D721Med (cell line): ENCODE measurements around the gene FOXI1.
A peak's percentile ranks its signal among the peaks of the same experiment; 100 is the strongest.
"Not testable (repeated sequence)": the region's sequence is repeated elsewhere in the genome, so short reads cannot be mapped to it uniquely, and the experiment has no call there.

Source experiments
- DNase-seq: peaks from one replicate; pipeline ENCODE4 v3.0.0; 2011; ENCODE audit warnings: low spot score; ENCODE audit not compliant: insufficient read length
- FAIRE-seq: peaks from 2 replicates; lab custom pipeline; 2011; peaks lifted over from hg19 to GRCh38; lab: Jason Lieb, UNC
- TF ChIP-seq, protein P1 (sequence below): IDR thresholded peaks from 2 replicates; pipeline ENCODE4 v1.5.1; 2012; ENCODE audit warnings: mild to moderate bottlenecking, control low read depth; ENCODE audit not compliant: insufficient read depth; ENCODE audit errors: missing control alignments

FOXI1 gene

DNA sequence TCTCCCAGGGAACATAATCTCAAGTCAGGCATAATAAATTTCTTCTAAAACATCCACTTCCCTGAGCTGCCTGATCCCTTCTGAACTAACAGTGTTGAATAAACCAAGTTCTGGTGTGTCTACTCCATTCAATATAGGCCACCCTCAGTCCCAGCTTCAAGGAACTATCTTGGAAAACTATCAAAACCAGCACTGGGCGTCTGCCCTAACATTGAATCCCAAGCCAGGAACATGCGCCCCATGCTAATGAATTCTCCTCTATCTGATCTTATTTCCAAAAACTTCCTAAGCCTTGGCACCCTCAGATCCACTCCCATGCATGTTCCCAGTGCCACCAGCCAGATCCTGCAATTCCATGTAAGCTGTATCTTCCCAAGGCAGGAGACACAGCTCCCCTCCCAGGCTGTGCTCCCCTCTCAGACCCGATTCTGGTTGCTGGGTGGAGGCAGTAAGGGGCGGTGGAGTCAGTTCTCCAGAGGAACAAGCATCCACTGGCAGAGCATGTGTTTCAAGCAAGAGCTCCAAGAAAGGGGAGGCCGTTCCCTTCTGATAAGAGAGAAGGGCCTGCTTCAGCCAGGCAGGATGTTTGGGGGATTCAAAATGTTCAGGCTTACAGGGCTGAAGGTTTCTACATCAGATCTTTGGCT, 13.1 kb upstream of the FOXI1 start:
- no peak for FAIRE-seq
- DNase-seq, result no peak
- TF ChIP-seq, protein P1, sequence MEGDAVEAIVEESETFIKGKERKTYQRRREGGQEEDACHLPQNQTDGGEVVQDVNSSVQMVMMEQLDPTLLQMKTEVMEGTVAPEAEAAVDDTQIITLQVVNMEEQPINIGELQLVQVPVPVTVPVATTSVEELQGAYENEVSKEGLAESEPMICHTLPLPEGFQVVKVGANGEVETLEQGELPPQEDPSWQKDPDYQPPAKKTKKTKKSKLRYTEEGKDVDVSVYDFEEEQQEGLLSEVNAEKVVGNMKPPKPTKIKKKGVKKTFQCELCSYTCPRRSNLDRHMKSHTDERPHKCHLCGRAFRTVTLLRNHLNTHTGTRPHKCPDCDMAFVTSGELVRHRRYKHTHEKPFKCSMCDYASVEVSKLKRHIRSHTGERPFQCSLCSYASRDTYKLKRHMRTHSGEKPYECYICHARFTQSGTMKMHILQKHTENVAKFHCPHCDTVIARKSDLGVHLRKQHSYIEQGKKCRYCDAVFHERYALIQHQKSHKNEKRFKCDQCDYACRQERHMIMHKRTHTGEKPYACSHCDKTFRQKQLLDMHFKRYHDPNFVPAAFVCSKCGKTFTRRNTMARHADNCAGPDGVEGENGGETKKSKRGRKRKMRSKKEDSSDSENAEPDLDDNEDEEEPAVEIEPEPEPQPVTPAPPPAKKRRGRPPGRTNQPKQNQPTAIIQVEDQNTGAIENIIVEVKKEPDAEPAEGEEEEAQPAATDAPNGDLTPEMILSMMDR, result no peak

DNA sequence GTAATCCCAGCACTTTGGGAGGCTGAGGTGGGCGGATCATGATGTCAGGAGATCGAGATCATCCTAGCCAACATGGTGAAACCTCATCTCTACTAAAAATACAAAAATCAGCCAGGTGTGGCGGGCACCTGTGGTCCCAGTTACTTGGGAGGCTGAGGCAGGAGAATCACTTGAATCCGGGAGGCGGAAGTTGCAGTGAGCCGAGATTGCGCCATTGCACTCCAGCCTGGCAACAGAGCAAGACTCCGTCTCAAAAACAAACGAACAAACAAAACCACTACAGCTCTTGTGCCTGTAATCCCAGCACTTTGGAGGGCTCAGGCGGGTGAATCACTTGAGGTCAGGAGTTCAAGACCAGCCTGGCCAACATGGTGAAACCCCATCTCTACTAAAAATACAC, 11.4 kb upstream of the FOXI1 start:
- FAIRE-seq, result not testable (repeated sequence)

DNA sequence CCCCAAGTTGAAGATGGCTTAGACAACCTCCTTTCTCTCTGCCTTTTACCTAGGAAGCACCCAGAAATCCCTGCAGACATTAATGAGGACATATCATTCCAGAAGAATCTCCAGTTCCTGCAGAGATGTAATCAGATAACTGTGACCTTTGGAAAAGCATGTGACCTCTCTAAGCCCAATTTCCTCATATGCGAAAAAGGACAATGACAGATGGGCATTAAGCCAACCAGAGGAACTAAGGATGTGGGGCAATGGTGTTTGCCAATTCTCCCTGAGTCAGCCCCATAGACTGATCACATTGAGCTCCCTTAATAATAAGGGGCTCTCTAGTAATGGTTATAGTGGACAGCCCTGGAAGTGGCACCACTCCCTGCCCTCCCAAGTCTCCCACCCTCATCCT, 10.1 kb upstream of the FOXI1 start:
- TF ChIP-seq, protein P1, result no peak
- FAIRE-seq (no peak), DNase-seq (no peak)

More for the DNA sequence above, 11.4 kb upstream of the FOXI1 start:
- not testable (repeated sequence) for DNase-seq

DNA sequence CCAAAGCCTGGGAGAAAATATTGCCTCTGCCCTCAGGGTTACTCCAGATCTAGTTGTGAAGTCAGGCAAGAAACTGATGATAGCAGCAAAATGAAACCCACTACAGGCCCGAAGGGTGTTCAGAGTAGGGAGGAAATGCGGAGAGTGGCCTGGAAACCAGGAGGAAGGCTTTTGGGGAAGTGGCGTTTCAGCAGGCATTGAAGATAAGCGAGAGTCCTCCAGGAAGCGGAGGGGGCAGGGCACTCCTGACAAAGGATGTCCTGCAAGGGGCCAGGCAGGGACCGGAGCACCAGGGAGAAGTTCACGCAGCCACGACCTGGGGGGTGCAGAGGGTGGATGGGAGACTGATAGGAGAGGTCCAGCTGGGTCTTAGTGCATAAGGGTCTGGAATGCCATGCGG, 7.8 kb upstream of the FOXI1 start:
- DNase-seq (no peak), FAIRE-seq (no peak)
- TF ChIP-seq, protein P1, result no peak

DNA sequence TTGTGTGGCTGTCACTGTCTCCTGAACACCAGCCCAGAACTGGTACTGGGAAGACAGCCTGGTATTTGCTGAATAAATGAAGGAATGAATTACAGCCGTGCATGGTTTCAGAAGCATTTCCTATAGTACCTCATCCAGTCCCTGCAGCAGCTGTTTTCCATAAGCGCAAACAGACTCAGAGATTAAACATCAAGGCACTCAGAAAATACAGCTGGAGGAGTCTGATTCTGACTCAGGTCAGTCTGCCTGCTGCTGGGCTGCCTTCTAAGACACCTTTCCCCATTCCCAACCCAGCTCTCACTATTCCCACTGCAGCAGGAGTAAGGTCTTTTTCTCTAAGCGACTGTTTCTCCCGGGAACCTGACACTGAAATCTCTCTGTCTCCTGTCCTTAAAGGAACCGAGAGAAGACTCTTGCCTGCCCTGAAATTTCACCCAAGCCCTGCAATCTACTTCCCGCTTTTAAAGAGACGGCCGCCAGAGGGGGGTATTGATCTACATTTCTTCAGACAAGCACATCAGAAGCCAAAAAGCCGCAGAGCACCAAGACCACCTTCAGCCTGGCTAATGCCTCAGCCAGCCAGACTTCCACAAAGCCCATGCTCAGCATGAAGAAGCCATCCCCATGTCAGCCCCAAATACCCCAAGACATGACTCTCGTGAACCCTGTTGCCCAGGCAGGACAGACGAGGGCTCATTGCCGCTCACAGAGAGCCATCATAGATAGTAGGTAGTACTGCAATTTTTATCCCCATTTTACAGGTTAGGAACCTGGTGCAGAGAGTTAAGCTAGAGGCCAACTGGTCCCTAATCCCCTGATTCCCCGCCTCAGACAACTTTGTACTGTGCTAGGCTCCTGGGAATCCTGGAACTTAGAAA, 5.4 kb upstream of the FOXI1 start:
- no peak for DNase-seq
- TF ChIP-seq, protein P1, result peak; percentile 53
- no peak for FAIRE-seq

DNA sequence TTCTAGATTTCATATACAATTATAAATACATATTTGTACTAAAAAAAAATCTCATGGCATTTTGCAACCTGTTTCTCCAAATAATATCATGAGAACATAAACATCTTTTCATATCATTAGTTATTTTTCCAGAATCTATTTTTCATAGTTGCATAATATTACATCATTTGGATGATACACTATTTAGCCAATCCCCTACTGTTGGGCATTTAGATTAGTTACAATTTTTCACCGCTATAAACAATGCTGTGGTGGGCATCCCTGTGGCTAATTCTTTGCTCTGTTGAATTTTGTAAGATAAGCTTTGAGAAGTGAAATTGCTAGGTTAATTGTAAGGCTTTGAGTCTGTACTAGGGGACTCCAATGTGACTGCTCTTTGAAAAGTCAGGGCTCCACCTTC, 2.2 kb upstream of the FOXI1 start:
- no peak for FAIRE-seq
- no peak for DNase-seq
- TF ChIP-seq, protein P1, result no peak

DNA sequence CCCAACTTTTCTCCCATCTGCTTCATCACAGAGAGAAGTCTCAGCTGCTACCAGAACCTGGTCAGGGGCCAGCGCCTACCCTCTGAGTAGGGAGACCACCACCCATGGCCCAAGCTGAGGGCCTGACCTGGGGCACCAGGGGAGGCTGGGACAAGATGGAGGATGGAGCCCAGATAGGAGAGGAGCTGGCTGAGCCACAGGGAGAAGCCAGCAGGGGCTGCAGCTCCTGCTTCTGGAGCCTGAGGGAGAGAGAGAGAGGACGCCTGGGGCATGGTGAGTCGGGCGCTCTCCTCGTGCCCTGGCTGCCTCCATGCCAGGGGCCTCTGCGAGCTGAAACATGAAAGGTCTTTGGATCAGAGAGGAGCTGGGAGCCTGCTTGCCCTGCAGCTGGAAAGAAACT, 1.4 kb upstream of the FOXI1 start:
- TF ChIP-seq, protein P1, result no peak
- no peak for FAIRE-seq

More for the DNA sequence above, 1.4 kb upstream of the FOXI1 start:
- no peak for DNase-seq
